HG02840 (cell line): ENCODE data around the gene CLIC5.

ENCODE experiments used
- ATAC-seq: cut with Tn5 transposase; IDR thresholded peaks from one replicate; pipeline ENCODE4 v1.9.1; 2021; ENCODE audit warnings: mild to moderate bottlenecking, moderate library complexity, moderate number of reproducible peaks; ENCODE audit not compliant: unreplicated experiment, low FRiP score

CLIC5 gene

DNA sequence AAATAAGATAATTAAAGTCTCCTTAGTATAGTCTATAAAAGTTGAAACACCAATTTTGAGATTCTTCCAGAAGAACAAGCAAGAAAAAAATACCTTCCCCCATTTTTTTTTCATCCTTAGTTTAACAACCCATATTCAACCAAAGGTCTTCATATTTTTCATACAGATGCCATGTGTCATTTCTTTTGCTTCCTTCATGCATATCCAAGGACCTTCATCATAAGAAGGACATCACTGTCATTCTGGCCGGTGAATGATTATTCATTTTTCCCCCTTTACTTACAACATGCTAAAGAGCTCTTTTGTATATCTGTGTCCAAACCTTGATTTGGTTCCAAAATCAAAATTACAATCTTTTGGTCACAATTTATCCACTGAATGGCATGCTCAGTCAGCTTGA, 21.3 kb upstream of the CLIC5 start:
- no peak for ATAC-seq

DNA sequence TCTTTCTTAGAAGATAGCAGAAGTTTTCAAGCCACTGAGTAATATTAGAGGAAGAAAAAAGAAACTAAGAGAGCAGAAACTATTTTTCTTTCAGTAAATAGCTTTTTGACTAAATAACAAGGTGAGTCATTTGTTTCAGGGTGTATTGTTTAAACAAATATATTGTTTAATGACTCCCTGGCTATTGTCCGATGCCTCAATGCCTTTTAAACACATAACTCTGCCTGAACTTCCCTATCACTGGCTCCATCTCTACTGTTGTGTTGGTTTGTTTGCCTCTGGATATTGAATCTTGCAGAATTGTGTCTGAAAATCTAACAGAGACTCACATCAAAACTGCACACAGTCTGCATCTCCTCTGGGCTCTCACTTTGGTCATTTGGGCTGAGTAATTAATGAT, 19.6 kb upstream of the CLIC5 start:
- ATAC-seq: no peak

DNA sequence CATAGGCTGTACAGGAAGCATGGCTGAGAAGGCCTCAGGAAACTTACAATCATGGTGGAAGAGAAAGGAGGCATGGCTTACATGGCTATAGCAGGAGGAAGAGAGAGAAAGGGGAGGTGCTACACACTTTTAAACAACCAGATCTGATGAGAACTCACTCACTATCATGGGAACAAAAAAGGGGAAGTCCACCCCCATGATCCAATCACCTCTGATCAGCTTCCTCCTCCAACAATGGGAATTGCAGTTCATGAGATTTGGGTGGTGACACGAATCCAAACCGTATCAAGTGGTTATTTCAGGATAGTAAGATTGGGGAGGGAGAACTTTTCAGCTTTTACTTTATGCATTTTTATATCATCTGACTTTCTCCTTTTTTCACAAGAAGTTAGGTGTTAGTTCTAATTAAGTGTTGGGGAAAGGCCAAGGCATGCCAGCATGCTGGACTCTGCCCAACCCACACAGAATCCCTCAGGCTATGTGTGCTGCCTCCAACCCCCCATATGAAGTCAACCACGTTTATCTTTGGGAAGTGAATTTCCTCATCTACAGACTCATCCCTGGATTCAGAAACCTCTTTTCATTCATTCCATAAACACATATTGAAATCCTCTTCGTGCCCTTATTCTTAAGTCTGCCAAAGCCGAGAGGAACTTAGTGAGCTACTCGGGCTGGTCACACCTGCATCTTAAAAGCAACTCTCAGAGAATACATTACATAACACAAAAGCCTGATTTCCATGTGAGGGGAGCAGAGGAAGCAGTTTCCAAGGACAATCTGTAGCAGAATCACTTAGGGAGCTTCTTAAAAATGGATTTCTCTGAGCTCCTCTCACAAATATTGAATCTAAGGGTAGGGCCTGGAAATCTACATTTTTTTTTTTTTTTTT, 16.7 kb upstream of the CLIC5 start:
- ATAC-seq: no peak

DNA sequence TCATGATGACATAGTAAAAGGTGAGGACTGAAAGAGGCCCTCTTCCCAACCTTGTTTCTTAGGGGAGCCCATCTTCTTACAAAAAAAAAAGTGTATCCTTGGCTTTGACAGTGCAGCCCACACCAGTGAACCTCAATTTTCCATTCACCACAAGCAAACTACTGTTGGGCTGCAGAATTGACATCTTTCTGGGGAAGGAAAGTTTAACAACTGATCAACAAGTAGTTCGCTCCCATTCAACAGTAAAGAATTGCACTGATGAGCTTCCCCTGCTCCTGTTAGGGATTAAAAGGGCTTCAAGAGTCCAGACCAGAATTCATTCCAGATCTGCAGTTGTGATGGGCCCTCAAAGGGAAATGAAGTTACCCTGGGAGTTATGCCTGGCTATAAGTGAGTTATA, 13.9 kb upstream of the CLIC5 start:
- ATAC-seq: no peak

DNA sequence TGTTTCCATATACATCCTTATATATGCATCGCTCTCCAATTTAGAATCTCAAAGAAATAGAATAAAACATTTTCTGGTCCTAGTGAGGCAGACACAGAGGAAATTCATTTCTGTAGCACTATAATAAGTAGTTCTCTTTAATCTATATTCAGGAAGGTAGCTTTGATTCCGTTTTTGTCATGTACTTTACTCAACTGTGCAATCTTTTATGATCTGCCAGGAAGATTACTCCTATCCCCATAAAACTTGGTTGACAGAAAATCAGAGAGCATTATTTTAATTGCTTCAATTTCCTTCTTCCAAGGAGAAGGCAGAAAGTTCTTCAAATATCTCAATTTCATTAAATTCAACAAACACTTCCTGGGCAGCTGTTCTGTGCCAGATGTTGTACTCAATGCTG, 10.6 kb upstream of the CLIC5 start:
- ATAC-seq: no peak

DNA sequence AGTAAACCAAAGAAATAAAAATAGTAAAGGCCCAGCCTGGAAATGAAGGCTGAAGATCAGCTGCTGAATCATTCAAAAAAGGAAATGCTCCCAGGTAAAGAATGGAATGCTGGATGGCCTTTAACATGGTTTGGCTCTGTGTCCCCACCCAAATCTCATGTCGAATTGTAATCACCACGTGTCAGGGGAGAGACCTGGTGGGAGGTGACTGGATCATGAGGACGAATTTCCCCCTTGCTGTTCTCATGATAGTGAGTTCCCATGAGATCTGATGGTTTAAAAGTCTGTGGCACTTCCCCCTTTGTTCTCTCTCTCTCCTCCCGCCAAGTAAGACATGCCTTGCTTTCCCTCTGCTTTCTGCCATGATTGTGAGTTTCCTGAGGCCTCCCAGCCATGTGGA, 9.9 kb upstream of the CLIC5 start:
- no peak for ATAC-seq

DNA sequence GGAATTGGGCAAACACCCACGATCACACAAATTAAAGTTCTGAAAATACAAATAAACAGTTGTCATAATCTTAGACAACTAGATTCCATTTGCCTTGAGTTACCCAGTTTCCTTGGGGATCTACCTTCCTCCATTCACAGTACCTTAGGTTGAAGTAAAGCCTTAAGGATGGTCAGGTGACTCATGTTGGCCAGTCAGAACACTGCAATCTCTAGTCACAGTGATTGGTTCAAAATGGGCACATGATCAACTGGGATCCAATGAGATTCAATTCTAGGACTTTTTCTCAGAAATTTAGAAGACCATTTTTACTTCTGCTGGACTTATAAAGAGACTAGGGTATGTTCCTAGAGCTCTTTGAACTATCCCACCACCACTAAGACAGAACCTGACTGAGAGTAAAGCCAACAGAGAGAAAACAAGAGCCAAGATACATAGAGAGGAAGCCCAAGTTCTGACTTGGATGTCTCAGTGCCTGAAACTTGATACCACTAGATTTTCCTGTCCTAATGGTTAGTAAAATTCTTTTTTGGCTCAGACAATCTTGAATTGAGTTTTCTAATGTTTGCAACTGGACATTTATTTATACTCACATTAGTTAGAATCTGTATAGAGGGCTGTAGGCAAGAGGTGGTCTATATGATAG, 8.6 kb upstream of the CLIC5 start:
- no peak for ATAC-seq

DNA sequence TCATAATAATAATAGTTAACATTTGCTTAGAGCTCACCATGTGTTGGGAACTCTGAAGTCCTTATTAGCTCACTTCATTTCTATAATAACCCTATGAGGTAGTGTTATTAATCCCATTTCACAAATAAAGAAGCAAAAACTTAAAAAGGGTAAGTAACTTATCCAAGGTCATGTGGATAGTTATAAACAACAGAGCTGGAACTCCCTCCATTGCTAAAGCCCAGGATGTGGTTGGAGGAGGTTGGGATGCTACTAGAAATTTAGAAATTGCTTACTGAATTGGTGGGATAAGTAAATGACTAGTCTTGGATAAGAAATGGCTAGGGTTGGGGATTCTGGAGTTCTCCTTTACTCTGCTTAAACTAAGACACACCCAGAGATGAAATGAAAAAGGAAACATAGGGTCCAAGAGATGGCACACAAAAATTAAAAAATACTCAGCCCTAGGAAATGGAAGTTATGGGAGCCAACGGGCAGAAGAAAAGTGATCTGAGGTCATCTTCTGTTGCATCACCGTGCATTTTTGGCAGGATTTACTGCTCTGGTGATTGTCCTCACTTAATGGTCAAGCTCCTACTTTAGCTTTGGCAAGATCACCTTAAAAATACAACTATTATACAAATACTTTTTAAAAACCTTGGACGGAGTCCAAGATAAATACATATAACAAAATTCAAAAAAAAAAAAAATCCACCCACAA, 7.7 kb upstream of the CLIC5 start:
- no peak for ATAC-seq

DNA sequence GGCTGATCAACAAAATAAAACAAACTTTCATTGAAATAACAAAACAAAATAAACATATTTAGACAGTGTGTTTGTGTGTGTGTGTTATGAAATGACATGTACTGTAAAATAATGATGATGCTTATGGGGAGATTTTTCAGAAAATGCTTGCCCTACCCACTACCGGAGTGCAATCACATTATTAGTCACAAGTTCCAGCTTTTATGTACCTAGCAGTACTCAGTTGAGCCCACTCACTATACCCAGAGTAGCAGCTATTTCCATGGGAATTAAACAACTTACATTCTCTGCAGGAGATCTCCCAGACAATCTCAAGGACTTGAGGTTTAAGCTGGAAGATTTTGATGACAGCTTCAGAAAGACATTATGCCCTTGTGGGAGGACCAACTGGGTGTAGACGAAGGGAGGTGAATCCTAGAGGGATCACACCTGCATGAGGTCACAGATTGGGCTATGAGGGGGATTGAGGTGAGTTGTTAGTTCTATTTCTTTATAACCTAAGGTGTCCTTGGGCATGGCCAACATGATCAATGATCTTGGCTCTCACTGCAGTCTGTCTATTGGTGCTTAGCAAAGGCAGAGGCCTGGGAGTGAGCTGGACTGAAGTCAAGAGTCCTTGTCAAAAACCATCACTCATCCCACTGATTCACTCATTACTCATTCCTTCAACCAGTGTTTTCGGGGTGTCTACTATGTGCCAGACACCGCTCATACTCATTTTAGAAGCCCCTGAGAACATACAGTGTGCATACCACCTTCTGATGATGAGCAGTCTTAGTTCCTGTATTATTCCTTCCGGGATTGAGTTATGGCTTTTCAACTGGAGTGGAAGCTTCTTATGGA, 6.7 kb upstream of the CLIC5 start:
- ATAC-seq: no peak

DNA sequence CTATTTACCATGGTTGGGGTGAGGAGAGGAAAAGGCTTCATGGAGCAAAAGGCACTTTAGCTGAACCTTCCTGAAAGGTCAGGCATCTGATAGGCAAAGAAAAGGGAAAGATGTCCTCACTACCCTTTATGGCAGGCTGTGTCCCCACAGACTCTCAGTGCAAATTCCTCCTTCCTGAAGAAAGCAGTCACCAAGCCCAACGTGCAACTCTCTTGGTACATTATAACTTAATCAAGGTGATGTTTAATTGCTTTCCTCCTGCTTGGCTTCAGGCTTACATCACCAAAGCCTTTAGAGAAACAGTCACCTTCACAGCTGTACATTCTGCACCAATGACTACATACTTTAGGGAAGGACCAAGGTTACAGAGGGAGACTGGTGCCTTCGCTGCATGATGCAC, 2.1 kb upstream of the CLIC5 start:
- ATAC-seq: no peak

DNA sequence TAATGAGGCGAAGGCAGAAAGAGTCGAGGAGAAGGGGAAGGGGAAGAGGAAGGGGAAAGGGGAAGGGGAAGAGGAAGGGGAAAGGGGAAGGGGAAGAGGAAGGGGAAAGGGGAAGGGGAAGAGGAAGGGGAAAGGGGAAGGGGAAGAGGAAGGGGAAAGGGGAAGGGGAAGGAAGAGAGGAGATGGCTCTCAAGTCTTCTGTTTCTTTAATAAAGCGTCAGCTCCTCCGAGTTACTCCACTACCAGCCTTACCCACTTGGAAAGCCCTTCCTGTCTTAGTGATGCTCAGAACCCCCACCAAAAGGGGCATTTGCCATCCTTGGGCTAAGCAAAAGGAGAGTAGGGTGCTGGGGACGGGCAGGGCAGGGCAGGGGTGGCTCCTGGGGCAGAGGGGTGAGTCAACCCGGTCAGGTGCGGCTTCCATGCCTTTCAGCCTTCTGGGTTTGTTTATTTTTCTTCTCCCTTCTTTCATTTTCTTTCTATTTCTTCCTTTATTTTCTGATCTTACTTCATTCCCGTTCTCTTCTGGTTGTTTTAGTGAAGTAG, 476 bp upstream of the CLIC5 start:
- no peak for ATAC-seq

DNA sequence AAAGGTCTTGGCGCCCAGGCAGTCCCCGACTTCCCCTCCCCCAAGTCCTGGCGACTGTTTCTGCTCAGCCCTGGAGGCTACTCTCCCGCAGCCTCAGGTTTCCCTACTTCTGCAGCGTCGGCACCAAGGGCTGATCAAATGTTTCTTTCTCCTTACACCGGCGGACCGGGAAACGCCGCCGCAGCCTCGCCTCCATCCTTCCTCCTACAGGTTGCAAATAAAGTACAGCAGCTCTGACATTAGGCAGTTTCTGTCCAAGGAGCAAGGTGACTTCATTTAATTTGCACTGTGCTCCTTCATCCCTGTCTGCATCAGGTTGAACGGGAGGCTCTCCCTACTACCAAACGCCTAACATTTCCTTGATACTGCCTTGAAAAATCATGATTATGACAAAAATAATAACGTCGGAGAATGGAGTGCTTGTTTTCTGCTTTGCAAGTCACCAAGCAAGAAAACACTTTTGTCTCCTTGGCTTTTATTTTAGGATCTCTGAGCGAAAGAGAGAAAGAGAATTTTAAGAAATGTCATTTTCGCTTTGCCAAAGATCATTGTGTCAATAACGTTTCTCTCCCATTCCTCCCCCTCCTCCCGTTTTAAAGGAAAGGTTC, 1.0 kb downstream of the CLIC5 start:
- ATAC-seq: no peak

DNA sequence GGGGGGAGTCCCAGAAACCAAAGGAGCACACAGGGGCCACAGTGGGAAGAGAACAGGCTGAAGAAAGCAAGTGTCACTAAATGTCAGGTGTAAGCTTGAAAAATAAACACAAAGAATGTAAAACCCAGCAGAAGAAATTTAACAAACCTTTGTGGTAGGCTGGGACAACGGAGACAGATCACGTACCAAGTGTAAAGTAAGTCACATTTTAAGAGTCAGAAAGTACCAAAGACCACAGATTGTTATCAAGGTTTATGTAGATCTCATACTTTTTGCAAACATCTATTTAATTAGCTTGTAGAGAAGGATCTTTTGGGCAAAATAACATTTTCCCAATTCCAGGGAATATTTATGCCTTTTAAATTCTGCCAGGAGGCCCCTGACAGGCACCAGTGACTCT, 1.6 kb downstream of the CLIC5 start:
- ATAC-seq: no peak

DNA sequence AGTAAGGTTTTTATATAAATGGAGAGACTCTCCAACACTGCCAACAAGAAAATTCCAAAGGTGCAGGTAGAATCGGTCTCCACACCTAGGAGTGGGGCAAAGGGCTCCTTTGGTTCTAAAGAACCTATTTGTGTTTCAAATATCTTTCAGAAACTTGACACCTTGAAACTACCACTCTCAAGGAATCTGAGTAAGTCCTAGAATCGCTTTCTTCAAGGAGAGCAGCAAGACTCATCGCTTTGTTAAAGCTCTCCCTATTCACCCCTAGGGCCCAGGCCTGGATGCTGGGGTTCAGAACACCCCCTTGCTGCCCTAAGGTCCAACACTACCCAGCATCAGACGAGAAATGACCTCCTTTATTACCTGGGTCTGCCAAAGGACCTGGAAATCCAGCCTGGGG, 2.0 kb downstream of the CLIC5 start:
- ATAC-seq: no peak

DNA sequence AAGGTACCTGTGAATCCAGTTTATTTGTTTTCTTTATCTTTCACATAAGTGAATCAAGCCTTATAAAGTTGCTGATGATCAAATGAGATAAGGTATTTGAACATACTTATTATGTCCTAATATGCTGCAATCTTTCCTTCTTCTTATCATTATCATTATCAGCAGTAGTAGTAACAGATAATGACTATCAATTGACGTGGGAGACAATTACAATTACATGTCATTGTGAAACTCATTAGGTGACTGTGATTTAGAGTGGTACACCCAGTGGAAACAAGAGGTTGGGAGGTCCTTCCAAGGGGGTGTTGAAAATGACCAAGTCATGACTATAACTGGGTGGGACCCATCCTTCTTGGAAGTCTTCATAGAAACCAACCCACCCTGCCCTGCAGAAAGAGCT, 2.8 kb downstream of the CLIC5 start:
- ATAC-seq: no peak

DNA sequence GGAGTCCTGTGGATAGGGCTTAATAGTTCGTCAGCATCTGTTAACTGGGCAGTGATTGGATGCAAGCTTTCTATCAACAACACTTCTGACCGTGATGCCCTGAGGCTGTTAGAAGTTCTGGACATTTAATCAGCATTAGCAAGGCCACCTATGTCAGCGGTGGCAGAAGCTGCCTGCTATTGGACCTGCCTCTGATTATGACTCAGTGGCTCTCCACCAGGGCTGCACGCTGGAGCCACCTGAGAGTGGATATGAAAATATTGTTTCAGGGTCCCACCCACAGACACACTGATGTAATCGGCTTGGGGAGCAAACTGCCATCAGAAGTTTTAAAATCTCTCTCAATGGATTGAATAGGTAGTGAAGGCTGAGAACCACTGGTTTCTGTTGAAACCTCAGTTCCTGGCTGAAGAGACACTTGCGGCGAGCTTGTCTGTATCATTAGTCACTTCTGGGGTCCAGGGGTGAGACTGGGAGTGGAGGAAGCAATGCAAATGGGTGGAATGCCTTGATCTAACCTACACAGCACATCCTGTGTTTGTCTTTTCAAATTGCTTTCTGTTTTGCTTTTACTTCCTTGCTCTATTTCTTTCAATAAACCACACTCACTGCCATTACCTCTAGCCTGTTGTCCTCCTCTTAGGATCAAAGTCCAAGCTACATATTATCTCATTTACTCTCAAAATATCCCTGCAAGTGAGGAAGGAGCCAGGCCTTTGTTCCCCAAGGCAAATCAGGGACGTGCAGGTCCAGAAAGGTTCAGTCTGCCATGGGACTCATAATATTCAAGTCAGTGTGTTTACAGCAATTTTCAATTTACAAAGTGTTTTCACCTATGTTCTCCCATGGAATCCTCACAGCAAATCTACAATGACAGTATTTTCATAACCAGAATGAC, 4.2 kb downstream of the CLIC5 start:
- peak; percentile 91 for ATAC-seq

DNA sequence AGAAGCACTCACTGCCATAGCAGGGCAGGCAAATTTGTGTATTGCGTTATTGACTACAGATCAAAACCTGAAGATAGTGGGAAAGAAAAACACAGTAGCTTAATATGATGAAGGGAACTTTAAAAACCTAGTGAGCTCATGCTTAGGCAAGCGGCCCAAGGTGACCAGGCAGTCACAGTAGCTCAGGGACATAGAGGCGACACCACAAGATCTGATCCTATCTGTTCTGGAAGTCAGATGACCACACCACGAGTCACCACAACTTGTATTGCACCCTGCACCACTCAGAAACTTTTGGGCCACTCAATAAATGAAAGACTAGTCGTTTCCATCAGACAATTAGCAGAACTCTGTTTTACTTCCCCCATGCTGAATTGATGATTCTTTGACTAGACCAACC, 4.9 kb downstream of the CLIC5 start:
- no peak for ATAC-seq

DNA sequence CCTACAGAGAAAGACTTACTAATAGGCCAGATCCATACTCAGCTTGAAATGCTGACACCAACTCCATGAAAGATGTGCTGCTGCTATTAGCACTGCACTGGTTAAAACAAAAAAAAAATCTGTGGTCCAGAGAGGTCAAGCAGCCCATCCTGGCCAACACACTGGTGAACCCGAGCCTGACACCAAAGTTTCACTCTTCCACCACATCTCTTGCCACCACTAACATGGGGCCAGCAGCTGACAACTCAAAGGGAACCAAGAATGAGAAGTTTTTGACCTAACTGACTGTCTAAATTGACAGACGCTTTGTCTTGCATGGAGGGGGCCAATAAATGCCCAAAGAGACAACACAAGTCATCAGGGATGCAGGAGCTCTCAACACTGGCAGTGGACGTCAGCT, 5.4 kb downstream of the CLIC5 start:
- no peak for ATAC-seq

DNA sequence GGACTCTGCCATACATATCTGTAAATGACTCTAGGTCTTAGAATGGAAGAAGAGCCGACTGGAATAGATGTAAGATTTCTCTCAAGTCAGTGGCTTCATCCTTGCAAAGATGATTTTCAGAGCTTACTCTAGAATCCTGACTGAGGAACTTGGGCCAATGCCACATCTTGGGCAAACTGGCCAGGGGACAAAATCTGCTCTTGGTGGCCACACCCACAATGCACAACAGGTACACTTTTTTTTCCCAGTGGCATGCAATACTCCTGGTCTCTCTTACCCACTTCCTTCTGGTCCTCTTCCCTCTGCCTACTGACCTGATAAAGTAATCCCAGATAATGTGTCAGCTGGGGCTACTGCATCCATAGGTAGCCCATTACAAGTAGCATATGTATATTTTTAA, 13.4 kb downstream of the CLIC5 start:
- no peak for ATAC-seq
